Glomerular endothelial cell (primary cell): ENCODE measurements around the gene PMFBP1. TPM values are rescaled to one million over a fixed set of nuclear protein-coding genes. Genes with fewer than 3 reads are reported as not detected.
A peak's percentile ranks its signal among the peaks of the same experiment; 100 is the strongest.

ENCODE experiments used
- DNase-seq: peaks from one replicate; pipeline ENCODE4 v3.0.0-alpha.2; 2011; ENCODE audit warnings: low read depth, low spot score; ENCODE audit errors: extremely low read depth
- total RNA-seq: library from RNA; depleted of rRNA; stranded (reverse); fragments of >200 nt; gene quantifications from 2 replicates; pipeline ENCODE4 v1.2.3, GENCODE V29; 2015

The PMFBP1 gene
- total RNA-seq, 1 donor from 2014 or later: 0.12 TPM

- no peak for DNase-seq
Measured at GRCh38 chr16:72132726-72133125, 39.2 kb downstream of the PMFBP1 start.

- DNase-seq: no peak
Measured at GRCh38 chr16:72131036-72131435, 40.9 kb downstream of the PMFBP1 start.

GRCh38 chr16:72129976-72130656 is 41.8 kb downstream of the PMFBP1 start:
- DNase-seq: no peak

DNA sequence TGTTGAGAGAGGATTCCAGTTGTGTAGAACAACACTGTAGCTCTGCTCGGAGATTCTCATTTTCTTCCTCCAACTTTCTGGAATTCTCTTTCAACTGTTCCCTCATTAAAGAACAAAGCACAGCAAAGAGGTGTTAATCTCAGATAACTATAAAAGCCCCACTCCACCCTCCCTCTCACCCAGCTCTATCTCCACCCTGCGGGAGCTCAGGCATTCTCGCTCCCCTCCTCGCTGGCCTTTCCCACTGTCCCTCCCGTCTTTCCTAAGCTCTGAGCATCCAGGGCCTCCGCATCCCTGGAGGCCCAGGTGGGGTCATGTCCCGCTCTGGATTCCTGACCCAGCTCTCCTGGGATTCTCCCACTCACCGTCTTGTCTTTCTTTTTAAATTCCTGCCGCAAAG is 43.3 kb downstream of the PMFBP1 start:
- no peak for DNase-seq

- no peak for DNase-seq
Measured at GRCh38 chr16:72126429-72126765, 45.6 kb downstream of the PMFBP1 start.

DNA sequence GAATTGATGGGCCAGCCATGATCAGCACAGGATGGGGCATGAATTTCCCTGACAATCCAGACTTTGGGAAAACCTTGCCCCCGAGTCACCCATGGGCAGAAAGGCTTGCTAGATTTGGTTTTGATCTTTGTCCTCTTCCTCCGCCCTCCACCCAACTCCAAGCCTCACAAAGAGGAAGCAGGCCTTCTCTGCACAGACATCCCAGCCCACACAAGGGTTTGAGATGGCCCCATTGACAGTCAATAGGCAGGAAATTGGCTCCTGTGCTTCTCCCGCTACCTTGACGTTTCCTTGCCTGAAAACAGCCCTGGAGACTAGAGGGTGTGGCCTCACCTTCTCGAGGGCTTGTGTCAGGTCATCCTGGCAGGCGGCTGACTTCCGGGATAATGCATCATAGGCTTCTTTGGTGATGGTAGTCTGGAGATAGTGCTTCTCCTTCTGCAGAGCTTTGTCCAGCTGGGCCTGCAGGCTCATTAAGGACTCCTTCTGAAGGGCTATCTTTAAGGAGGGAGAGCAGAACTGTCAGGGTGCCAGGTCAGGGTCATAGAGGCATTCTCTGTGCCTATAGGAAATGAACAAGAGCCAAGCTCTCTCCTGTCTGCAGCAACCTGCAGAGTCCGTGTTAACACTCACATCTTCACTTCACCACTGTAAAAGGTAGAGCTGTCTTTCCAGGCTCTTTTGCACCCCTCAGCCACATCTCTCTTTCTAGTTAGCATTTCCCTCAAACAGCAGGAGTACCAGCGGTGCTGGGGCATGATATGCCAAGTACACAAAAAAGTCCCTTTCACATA is 46.1 kb downstream of the PMFBP1 start:
- DNase-seq: no peak

GRCh38 chr16:72124761-72125634 is 47.0 kb downstream of the PMFBP1 start:
- DNase-seq: peak; percentile 37

- no peak for DNase-seq
Measured at GRCh38 chr16:72124148-72124547, 47.8 kb downstream of the PMFBP1 start.

DNA sequence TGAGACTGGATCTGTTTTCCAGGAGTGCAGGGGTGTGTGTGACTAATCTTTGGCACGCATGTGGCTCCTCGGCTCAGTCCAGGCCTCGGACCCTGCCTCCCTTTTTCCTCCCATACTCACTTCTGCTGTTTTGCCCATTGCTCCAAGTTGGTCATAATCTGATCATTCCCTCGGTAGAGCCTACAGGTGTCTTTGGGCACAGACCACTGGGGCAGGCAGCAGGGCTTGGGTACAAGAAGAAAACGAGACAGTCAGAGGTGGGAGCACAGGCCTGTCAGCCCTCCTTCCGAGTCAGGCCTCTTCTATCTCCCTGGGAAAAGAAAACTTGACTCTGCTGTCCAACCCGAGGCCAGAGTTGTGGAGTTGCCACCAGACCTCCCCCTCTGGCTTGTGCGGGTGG is 48.5 kb downstream of the PMFBP1 start:
- DNase-seq: no peak

- DNase-seq: no peak
Measured at GRCh38 chr16:72122916-72123315, 49.0 kb downstream of the PMFBP1 start.

DNA sequence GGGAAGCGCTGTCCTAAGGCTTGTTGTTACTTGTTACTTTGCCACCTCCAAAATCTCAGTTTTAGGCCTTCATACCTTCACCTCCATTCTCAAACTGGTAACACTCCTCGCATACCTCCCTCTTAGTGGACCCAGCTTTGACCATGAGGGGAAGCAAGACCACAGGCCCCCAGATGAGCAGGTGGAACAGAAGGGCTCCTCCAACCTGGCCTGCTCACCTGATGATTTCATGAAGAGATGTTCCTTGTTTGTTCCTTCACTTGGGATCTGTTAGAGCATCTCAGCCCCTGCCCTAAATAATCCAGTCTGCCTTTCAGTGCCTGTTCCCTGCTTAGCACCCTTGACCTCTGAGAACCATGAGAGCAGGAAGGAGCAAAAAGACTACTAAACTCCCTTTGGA is 49.6 kb downstream of the PMFBP1 start:
- DNase-seq: no peak

GRCh38 chr16:72120026-72120425 is 51.9 kb downstream of the PMFBP1 start:
- no peak for DNase-seq

DNA sequence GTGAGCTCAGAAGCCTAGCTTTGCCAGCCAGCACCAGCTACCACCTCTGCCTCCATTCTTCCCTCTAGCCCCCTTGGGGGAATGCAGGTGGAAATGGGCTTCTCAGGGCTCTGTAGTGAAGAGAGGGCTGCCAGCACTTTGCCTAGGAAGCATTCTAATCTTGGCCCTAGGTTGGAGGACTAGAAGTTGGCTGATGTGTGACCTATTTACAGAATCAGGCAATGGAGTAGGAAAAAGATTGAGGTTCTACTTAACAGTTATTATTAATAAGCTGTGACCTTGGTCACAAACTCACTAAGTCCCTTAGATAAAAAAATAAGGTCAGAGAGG is 58.4 kb downstream of the PMFBP1 start:
- DNase-seq: no peak

- no peak for DNase-seq
Measured at GRCh38 chr16:72112906-72113615, 58.9 kb downstream of the PMFBP1 start.

DNA sequence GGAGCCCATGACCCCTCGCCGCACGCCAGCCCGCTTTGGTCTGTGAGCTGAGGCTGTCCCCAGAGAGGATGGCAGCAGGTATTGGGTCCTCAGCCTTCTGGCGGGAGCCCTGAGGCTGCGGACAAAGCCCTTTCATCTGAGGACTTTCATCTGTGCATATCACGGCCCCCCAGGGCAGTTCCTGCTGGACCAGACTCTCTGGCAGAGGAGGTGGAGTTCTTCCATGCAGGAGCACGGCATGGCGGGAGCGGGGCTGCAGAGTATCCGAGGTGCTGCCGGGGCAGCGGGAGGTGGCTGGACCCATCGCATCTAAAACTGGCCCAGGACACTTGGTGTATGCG is 59.5 kb downstream of the PMFBP1 start:
- no peak for DNase-seq

- no peak for DNase-seq
Measured at GRCh38 chr16:72111657-72112451, 60.1 kb downstream of the PMFBP1 start.

- no peak for DNase-seq
Measured at GRCh38 chr16:72110662-72111615, 61.0 kb downstream of the PMFBP1 start.

- no peak for DNase-seq
Measured at GRCh38 chr16:72109966-72110530, 61.9 kb downstream of the PMFBP1 start.

DNA sequence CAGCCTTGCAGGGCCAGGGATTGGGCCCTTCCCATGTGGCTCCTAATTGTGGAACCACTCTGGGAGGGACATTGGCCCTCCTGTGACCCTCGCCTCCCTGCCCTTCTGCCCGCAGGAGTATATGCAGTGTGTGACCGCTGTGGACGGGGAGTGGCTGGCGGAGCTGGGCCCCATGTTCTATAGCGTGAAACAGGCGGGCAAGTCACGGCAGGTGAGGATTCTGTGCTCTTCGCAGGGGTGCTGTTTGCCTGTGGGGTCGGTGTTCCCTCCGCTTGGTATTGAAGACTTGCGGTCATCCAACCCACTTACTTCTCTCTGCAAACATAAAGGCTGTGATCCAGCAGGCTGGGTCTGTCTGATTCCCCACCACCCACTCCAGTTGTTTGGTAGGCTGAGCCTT is 62.7 kb downstream of the PMFBP1 start:
- DNase-seq: no peak
